Measurements from ENCODE around the gene SFN. TPM values are rescaled to one million over a fixed set of nuclear protein-coding genes. Genes with fewer than 3 reads are reported as not detected.

SFN gene
- total and polyA plus RNA-seq, 2 donors (not counting 3 experiments of a cell fraction or from before 2014, with no cell fraction given): 0.08 to 0.33 TPM

- intact Hi-C loops (cut with micrococcal nuclease) (no loop called here), dilution Hi-C loops (cut with MboI; ENCODE audit: extremely low pct_ligation_motif_present, low sequenced_read_pairs) (no loop called here)
- H3K4me2 ChIP-seq (ENCODE audit: insufficient read depth, low read length): peak within 1 kb of the TSS; percentile 44
- TF ChIP-seq MAX (IDR thresholded peaks at IDR 0.05; ENCODE audit: insufficient read depth, insufficient read length) (no peak), MYC (IDR thresholded peaks at IDR 0.05; ENCODE audit: low read depth, low read length) (no peak), CTCF (IDR thresholded peaks at IDR 0.05; ENCODE audit: extremely low read depth in 1 of 2, insufficient read depth in 1 of 2, low read depth in 1 of 2, low read length in 2 of 2) (no peak), JUN (IDR thresholded peaks at IDR 0.05; ENCODE audit: borderline replicate concordance, insufficient read depth, insufficient read length, low read depth) (no peak), GATA2 (IDR thresholded peaks at IDR 0.05; ENCODE audit: insufficient read depth, insufficient read length, low read depth, low read length) (peak; percentile 40), POLR2AphosphoS5 (IDR thresholded peaks at IDR 0.05; ENCODE audit: insufficient read depth, low read depth, low read length) (peak; percentile 97), FOS (IDR thresholded peaks at IDR 0.05; ENCODE audit: borderline replicate concordance, insufficient read depth, low read length) (no peak), POLR2A (IDR thresholded peaks at IDR 0.05; ENCODE audit: low read depth, low read length) (peak; percentile 95), EZH2 (IDR thresholded peaks at IDR 0.05; ENCODE audit: borderline replicate concordance, low read depth, low read length, severe bottlenecking) (no peak)
- H3K4me3 ChIP-seq (replicated peaks in 1 of 3; ENCODE audit: insufficient read depth in 1 of 3, low read depth in 1 of 3, low read length in 3 of 3): peak within 1 kb of the TSS; percentile 18 to 82 (median 54)
- H3K79me2 ChIP-seq (ENCODE audit: control insufficient read depth, insufficient read depth, low read length): peaks cover 18% of the 10 kb centered on the region
- TSS peak; percentile 56 for BruUV-seq (replicated peaks)
- peak within 1 kb of the TSS; percentile 52 for H3K9ac ChIP-seq (replicated peaks; ENCODE audit: extremely low read depth, insufficient read depth, low read length)
- peak within 1 kb of the TSS; percentile 46 for H3K27ac ChIP-seq (ENCODE audit: insufficient read depth, low read depth, low read length)
- H2AFZ ChIP-seq (ENCODE audit: low read depth, low read length): peak within 1 kb of the TSS; percentile 41
- DNase-seq (ENCODE audit: low read depth, low spot score): peak; percentile 87
- H4K20me1 ChIP-seq (replicated peaks; ENCODE audit: control insufficient read depth, extremely low read depth, insufficient read depth, low read length): no peaks in the 10 kb centered on the region
- no peaks in the 10 kb centered on the region for H3K9me1 ChIP-seq (replicated peaks; ENCODE audit: control insufficient read depth, extremely low read depth, insufficient read depth, low read length)
- CTCF ChIA-PET: interaction anchor here (0.6 to 1.3 kb wide), 8 partner anchors 9 to 288 kb away, joined by 3 to 9 read pairs (median 3); partner anchors contain the start of genes GPATCH3 and ZDHHC18
- H3K9me3 ChIP-seq (replicated peaks; ENCODE audit: control insufficient read depth, insufficient read depth, low read length): no peaks in the 10 kb centered on the region
- no peaks in the 10 kb centered on the region for H3K27me3 ChIP-seq (ENCODE audit: control insufficient read depth in 2 of 2, insufficient read depth in 2 of 2, low read length in 2 of 2)
- H3K36me3 ChIP-seq (ENCODE audit: control insufficient read depth in 2 of 2, extremely low read depth in 1 of 2, insufficient read depth in 2 of 2, low read length in 2 of 2): peaks cover 12 to 34% of the 10 kb centered on the region in 2 experiments
- POLR2A ChIA-PET: interaction anchor here (0.6 to 1.9 kb wide), 5 partner anchors 10 to 196 kb away, joined by 3 to 17 read pairs (median 5); partner anchors contain the start of gene GPATCH3
- peak; percentile 97 for FAIRE-seq
- peaks cover 6% of the 10 kb centered on the region for H3K4me1 ChIP-seq (ENCODE audit: control insufficient read depth, extremely low read depth, insufficient read depth, low read length)
Measured at GRCh38 chr1:26889551-26890466, 26.9 kb downstream of the SFN start, which contains the start of gene GPN2. Gene GPN2 (minus strand): TSS chr1:26890283. CDS start chr1:26890096, 187 bp downstream.
